H9 (cell line): ENCODE data around the gene ZNF790. TPM values are rescaled to one million over a fixed set of nuclear protein-coding genes. Genes with fewer than 3 reads are reported as not detected.
A peak's percentile ranks its signal among the peaks of the same experiment; 100 is the strongest.

Source experiments
- DNase-seq: peaks from one replicate; pipeline ENCODE4 v3.0.0-alpha.2; 2017
- H2AFZ ChIP-seq: one replicate; pipeline ENCODE4 v1.6.1; 2013; ENCODE audit warnings: mild to moderate bottlenecking, low read length, control low read depth, moderate library complexity
- H2AK5ac ChIP-seq: 2 replicates; pipeline ENCODE4 v1.6.1; 2013; ENCODE audit warnings: low read length, control low read depth, mixed read lengths; ENCODE audit not compliant: insufficient read length
- H2BK120ac ChIP-seq: one replicate; pipeline ENCODE4 v1.6.1; 2013; ENCODE audit warnings: low read depth, mild to moderate bottlenecking, low read length, control low read depth, inconsistent platforms; ENCODE audit not compliant: poor library complexity, severe bottlenecking
- H2BK12ac ChIP-seq: 2 replicates; pipeline ENCODE4 v1.6.1; 2013; ENCODE audit warnings: low read length, control low read depth, mixed read lengths, low read depth; ENCODE audit not compliant: insufficient read length
- H2BK15ac ChIP-seq: 2 replicates; pipeline ENCODE4 v1.6.1; 2013; ENCODE audit warnings: low read depth, low read length, control low read depth
- H2BK20ac ChIP-seq: one replicate; pipeline ENCODE4 v1.6.1; 2013; ENCODE audit warnings: low read depth, mild to moderate bottlenecking, low read length, control low read depth, inconsistent platforms; ENCODE audit not compliant: poor library complexity, severe bottlenecking
- H2BK5ac ChIP-seq: 2 replicates; pipeline ENCODE4 v1.6.1; 2013; ENCODE audit warnings: low read length, control low read depth, mixed read lengths; ENCODE audit not compliant: insufficient read length
- H3K14ac ChIP-seq: 2 replicates; pipeline ENCODE4 v1.6.1; 2013; ENCODE audit warnings: low read length, control low read depth; ENCODE audit not compliant: insufficient read depth
- H3K18ac ChIP-seq: 2 replicates; pipeline ENCODE4 v1.6.1; 2013; ENCODE audit warnings: low read depth, mild to moderate bottlenecking, mixed read lengths, low read length, control low read depth; ENCODE audit not compliant: insufficient read length
- H3K23ac ChIP-seq: 2 replicates; pipeline ENCODE4 v1.6.1; 2013; ENCODE audit warnings: low read length, control low read depth, mixed read lengths, low read depth; ENCODE audit not compliant: insufficient read length
- H3K23me2 ChIP-seq: 2 replicates; pipeline ENCODE4 v1.6.1; 2013; ENCODE audit warnings: low read depth, mild to moderate bottlenecking, mixed read lengths, low read length, control low read depth; ENCODE audit not compliant: insufficient read length, poor library complexity, severe bottlenecking
- H3K27ac ChIP-seq: 2 replicates; pipeline ENCODE4 v1.5.1; 2013; ENCODE audit warnings: low read length, control low read depth, mixed read lengths, low read depth; ENCODE audit not compliant: insufficient read length
- H3K27me3 ChIP-seq: 2 replicates; pipeline ENCODE4 v1.6.1; 2013; ENCODE audit warnings: low read length, control low read depth, inconsistent platforms; ENCODE audit not compliant: insufficient read depth
- H3K4ac ChIP-seq: 2 replicates; pipeline ENCODE4 v1.6.1; 2013; ENCODE audit warnings: low read depth, mild to moderate bottlenecking, control low read depth, inconsistent platforms, low read length, moderate library complexity
- H3K4me1 ChIP-seq: 2 replicates; pipeline ENCODE4 v1.6.1; 2013; ENCODE audit warnings: low read length, control low read depth, inconsistent platforms; ENCODE audit not compliant: insufficient read depth
- H3K4me2 ChIP-seq: 2 replicates; pipeline ENCODE4 v1.6.1; 2013; ENCODE audit warnings: low read length, control low read depth, mixed read lengths; ENCODE audit not compliant: insufficient read length, insufficient read depth
- H3K56ac ChIP-seq: 2 replicates; pipeline ENCODE4 v1.6.1; 2013; ENCODE audit warnings: low read depth, mild to moderate bottlenecking, mixed read lengths, low read length, control low read depth; ENCODE audit not compliant: insufficient read length
- H3K79me1 ChIP-seq: 2 replicates; pipeline ENCODE4 v1.6.1; 2013; ENCODE audit warnings: low read depth, mild to moderate bottlenecking, moderate library complexity, low read length, control low read depth, inconsistent platforms; ENCODE audit not compliant: insufficient read depth, poor library complexity, severe bottlenecking
- H3K79me2 ChIP-seq: 2 replicates; pipeline ENCODE4 v1.6.1; 2013; ENCODE audit warnings: low read length, control low read depth, inconsistent platforms; ENCODE audit not compliant: insufficient read depth
- H3K9ac ChIP-seq: 2 replicates; pipeline ENCODE4 v1.6.1; 2013; ENCODE audit warnings: low read length, control low read depth, mixed read lengths; ENCODE audit not compliant: insufficient read length; ENCODE audit errors: extremely low read depth
- H3K9me3 ChIP-seq: one replicate; pipeline ENCODE4 v1.6.1; 2013; ENCODE audit warnings: low read depth, low read length, inconsistent platforms; ENCODE audit not compliant: control insufficient read depth
- H3T11ph ChIP-seq: one replicate; pipeline ENCODE4 v1.6.1; 2013; ENCODE audit warnings: mild to moderate bottlenecking, low read length, control low read depth, inconsistent platforms
- H4K20me1 ChIP-seq: one replicate; pipeline ENCODE4 v1.6.1; 2013; ENCODE audit not compliant: control insufficient read depth, insufficient read length, insufficient read depth
- H4K5ac ChIP-seq: 2 replicates; pipeline ENCODE4 v1.6.1; 2013; ENCODE audit warnings: low read depth, mild to moderate bottlenecking, mixed read lengths, low read length, control low read depth; ENCODE audit not compliant: insufficient read length
- H4K8ac ChIP-seq: replicated peaks from 2 replicates; pipeline ENCODE4 v1.6.1; 2013; ENCODE audit warnings: low read length, control low read depth, mixed read lengths, low read depth; ENCODE audit not compliant: insufficient read length
- H4K91ac ChIP-seq: 2 replicates; pipeline ENCODE4 v1.6.1; 2013; ENCODE audit warnings: low read depth, mild to moderate bottlenecking, moderate library complexity, mixed read lengths, low read length, control low read depth; ENCODE audit not compliant: insufficient read length
- H3K27ac Mint-ChIP-seq, 3 experiments: 2 replicates in 2 of 3; 3 replicates in 1 of 3; pipeline ENCODE4 v1.8.0; 2020 to 2021; ENCODE audit warnings: mixed read lengths in 3 of 3, mild to moderate bottlenecking in 1 of 3, moderate library complexity in 1 of 3
- H3K27me3 Mint-ChIP-seq: 2 replicates; pipeline ENCODE4 v1.8.0; 2021; ENCODE audit warnings: low read depth, mild to moderate bottlenecking, moderate library complexity, mixed read lengths
- H3K36me3 Mint-ChIP-seq, 3 experiments: 2 replicates in 2 of 3; 3 replicates in 1 of 3; pipeline ENCODE4 v1.8.0; 2020 to 2021; ENCODE audit warnings: low read depth in 3 of 3, mixed read lengths in 3 of 3; ENCODE audit not compliant: insufficient read depth in 1 of 3
- H3K4me1 Mint-ChIP-seq, 2 experiments: 2 replicates each; pipeline ENCODE4 v1.8.0; 2020; ENCODE audit warnings: mixed read lengths in 2 of 2
- H3K4me3 Mint-ChIP-seq, 2 experiments: 2 replicates in 1 of 2; 3 replicates in 1 of 2; pipeline ENCODE4 v1.8.0; 2020 to 2021; ENCODE audit warnings: mild to moderate bottlenecking in 2 of 2, mixed read lengths in 2 of 2, moderate library complexity in 1 of 2
- H3K9me3 Mint-ChIP-seq, 2 experiments: 2 replicates in 1 of 2; 3 replicates in 1 of 2; pipeline ENCODE4 v1.8.0; 2020; ENCODE audit warnings: mild to moderate bottlenecking in 2 of 2, mixed read lengths in 2 of 2, moderate library complexity in 1 of 2
- CTCF ChIP-seq: fragments of 200-600 bp; sonication (generic); conservative IDR thresholded peaks from 3 replicates; pipeline ENCODE4 v1.8.0; 2021; ENCODE audit warnings: antibody characterized with exemption, mild to moderate bottlenecking
- WGBS: extraction: QIAGEN DNeasy Blood & Tissue Kit; methylation state at CpG from one replicate; pipeline ENCODE4 v1.1.7; 2013; ENCODE audit warnings: missing lambda C conversion rate, low lambda C conversion rate, mixed read lengths; ENCODE audit not compliant: insufficient read length; ENCODE audit errors: extremely low coverage; 5-methylcytosine and 5-hydroxymethylcytosine counted together
- total RNA-seq: library from RNA; stranded (reverse); gene quantifications from 2 replicates; pipeline ENCODE4 v1.2.1, GENCODE V29; 2021

Gene ZNF790
- total RNA-seq, 1 experiment from 2014 or later: 8.2 TPM

- H3K27ac Mint-ChIP-seq: peak overlapping the region in 1 of 3 experiments; percentile 53; a peak in 1 of 7 replicates
- no peak overlapping the region for H3K27ac ChIP-seq
- peak overlapping the region; percentile 51 for H3K18ac ChIP-seq
These were observed 667 bp upstream of the ZNF790 start for GRCh38 chr19:36838784-36839324.

More at GRCh38 chr19:36838784-36839324, 667 bp upstream of the ZNF790 start:
- Histone ChIP-seq H3K79me1 (peaks cover 3% of the 10 kb centered on the region), H3K9ac (peak overlapping the region; percentile 26), H3K56ac (no peak overlapping the region), H3K23ac (no peak overlapping the region), H4K91ac (no peak overlapping the region), H3T11ph (no peak overlapping the region), H2AFZ (no peak overlapping the region), H3K23me2 (peaks cover 11% of the 10 kb centered on the region), H2BK12ac (no peak overlapping the region), H3K9me3 (no peaks in the 10 kb centered on the region), H2BK20ac (no peak overlapping the region), H2BK15ac (no peak overlapping the region), H4K8ac (no peak overlapping the region), H3K27me3 (no peaks in the 10 kb centered on the region), H3K14ac (no peak overlapping the region), H2AK5ac (no peak overlapping the region), H4K20me1 (no peaks in the 10 kb centered on the region), H4K5ac (no peak overlapping the region), H3K4me1 (no peaks in the 10 kb centered on the region), H2BK5ac (no peak overlapping the region), H2BK120ac (no peak overlapping the region), H3K79me2 (peaks cover 3% of the 10 kb centered on the region; the same call in 1 of the 2 replicates), H3K4me2 (peak overlapping the region; percentile 91), H3K4ac (no peak overlapping the region)
- Mint-ChIP-seq H3K27me3 (no peaks in the 10 kb centered on the region; the same call in 1 of the 2 replicates), H3K9me3 (peaks cover 10 to 32% of the 10 kb centered on the region in 2 experiments), H3K4me1 (peaks cover 3 to 5% of the 10 kb centered on the region in 2 experiments), H3K36me3 (peaks cover 30 to 39% (median 32%) of the 10 kb centered on the region in 3 experiments), H3K4me3 (no peak overlapping the region)
- no CpG with 5 or more reads among the region's 12 CpGs for WGBS
- DNase-seq: no peak
- TF ChIP-seq CTCF: no peak
